GM12878 (cell line): ENCODE measurements around the gene IER5L. TPM values are rescaled to one million over a fixed set of nuclear protein-coding genes. Genes with fewer than 3 reads are reported as not detected.

ENCODE experiments used
- BCL11A ChIP-seq: IDR thresholded peaks from 2 replicates; pipeline ENCODE4 v1.6.1; 2011; ENCODE audit warnings: low read depth, low read length
- BHLHE40 ChIP-seq, 2 experiments: fragments of 450-650 bp in 1 of 2; IDR thresholded peaks; 2 replicates each; pipeline ENCODE4 v1.6.1; 2011 to 2017; ENCODE audit warnings: low read depth in 2 of 2, borderline replicate concordance in 1 of 2, improper control_type of control experiment in 1 of 2, low read length in 1 of 2, mild to moderate bottlenecking in 1 of 2
- BRCA1 ChIP-seq: IDR thresholded peaks from 2 replicates; pipeline ENCODE4 v1.6.1; 2011; ENCODE audit warnings: low read depth, low read length, improper control_type of control experiment
- FOXM1 ChIP-seq: IDR thresholded peaks from 2 replicates; pipeline ENCODE4 v1.6.1; 2012; ENCODE audit warnings: low read depth, mild to moderate bottlenecking, inconsistent platforms, low read length, moderate library complexity
- HSF1 ChIP-seq: fragments of 150-350 bp; IDR thresholded peaks from 2 replicates; pipeline ENCODE4 v1.6.1; 2014; ENCODE audit warnings: mild to moderate bottlenecking, low read depth, low read length
- KLF5 ChIP-seq: fragments of 450-650 bp; IDR thresholded peaks from 2 replicates; pipeline ENCODE4 v1.6.1; 2014; ENCODE audit warnings: mild to moderate bottlenecking; ENCODE audit not compliant: partially characterized antibody
- MTA2 ChIP-seq: fragments of 450-650 bp; IDR thresholded peaks from 2 replicates; pipeline ENCODE4 v1.6.1; 2016; ENCODE audit warnings: low read depth, mild to moderate bottlenecking, moderate library complexity
- POU2F2 ChIP-seq: IDR thresholded peaks from 3 replicates; pipeline ENCODE4 v1.6.1; 2011; ENCODE audit warnings: low read depth, mild to moderate bottlenecking, low read length, borderline replicate concordance
- RAD21 ChIP-seq: IDR thresholded peaks from 2 replicates; pipeline ENCODE4 v1.6.1; 2011; ENCODE audit warnings: mild to moderate bottlenecking, low read depth, low read length, moderate library complexity; ENCODE audit not compliant: insufficient read depth
- RELA ChIP-seq: fragments of 450-650 bp; IDR thresholded peaks from 2 replicates; pipeline ENCODE4 v1.8.0; 2014; ENCODE audit warnings: borderline replicate concordance; ENCODE audit not compliant: partially characterized antibody
- SIN3A ChIP-seq: IDR thresholded peaks from 2 replicates; pipeline ENCODE4 v1.6.1; 2012; ENCODE audit warnings: low read depth, low read length, improper control_type of control experiment
- SMARCA5 ChIP-seq: fragments of 450-650 bp; IDR thresholded peaks from 2 replicates; pipeline ENCODE4 v1.6.1; 2017; ENCODE audit warnings: mild to moderate bottlenecking
- SREBF1 ChIP-seq: IDR thresholded peaks from 2 replicates; pipeline ENCODE4 v1.6.1; 2012; ENCODE audit warnings: mild to moderate bottlenecking, low read length
- TCF12 ChIP-seq: IDR thresholded peaks from 2 replicates; pipeline ENCODE4 v1.6.1; 2011; ENCODE audit warnings: low read depth, mild to moderate bottlenecking, low read length
- YBX1 ChIP-seq: fragments of 450-650 bp; IDR thresholded peaks from 2 replicates; pipeline ENCODE4 v1.6.1; 2016; ENCODE audit warnings: antibody characterized with exemption
- YY1 ChIP-seq: IDR thresholded peaks from 2 replicates; pipeline ENCODE4 v1.6.1; 2011; ENCODE audit warnings: low read depth, mild to moderate bottlenecking, low read length
- ZBTB33 ChIP-seq: fragments of 450-650 bp; IDR thresholded peaks from 2 replicates; pipeline ENCODE4 v1.6.1; 2017; ENCODE audit warnings: mild to moderate bottlenecking
- ZBTB4 ChIP-seq: fragments of 450-650 bp; formaldehyde crosslinking; IDR thresholded peaks from 2 replicates; pipeline ENCODE4 v1.4.0; 2022; ENCODE audit warnings: mild to moderate bottlenecking, moderate library complexity
- ZNF217 ChIP-seq: fragments of 450-650 bp; IDR thresholded peaks from 2 replicates; pipeline ENCODE4 v1.6.1; 2017; ENCODE audit warnings: antibody characterized with exemption, mild to moderate bottlenecking
- ZSCAN29 ChIP-seq: fragments of 450-650 bp; IDR thresholded peaks from 2 replicates; pipeline ENCODE4 v1.6.1; 2017; ENCODE audit warnings: mild to moderate bottlenecking, moderate library complexity
- polyA plus RNA-seq, 11 experiments: library from polyadenylated mRNA; depleted of rRNA in 4 of 11; unstranded in 6 of 11; stranded (reverse) in 5 of 11; fragments of >200 nt; fragmentation: Nextera tagmentation in 4 of 11; fragmentation: Illumina TruSeq in 1 of 11; extraction: Ambion mirVana in 4 of 11; extraction: Trizol in 1 of 11; gene quantifications; 1 replicate in 1 of 11; 2 replicates in 10 of 11; pipeline versions ENCODE4 v1.2.1 to v1.2.3, GENCODE V29; 2011 to 2016; ENCODE audit warnings: inconsistent platforms in 2 of 11, missing spikeins in 2 of 11, low read depth in 1 of 11
- total RNA-seq, 4 experiments: library from RNA; depleted of rRNA in 3 of 4; stranded (reverse); fragments of >200 nt in 3 of 4; fragmentation: Illumina TruSeq in 1 of 4; extraction: Trizol in 1 of 4; gene quantifications; 2 replicates each; pipeline versions ENCODE4 v1.2.1 to v1.2.3, GENCODE V29; 2013 to 2021

IER5L gene
- total and polyA plus RNA-seq, 10 of the 15 experiments (the other 5 are each of a cell fraction or from before 2014, with no cell fraction given): 0.04 to 1.4 (median 0.17) TPM

GRCh38 chr9:129131300-129132145, 46.5 kb downstream of the IER5L start (continued):
- TF ChIP-seq ZNF217 (no peak), TCF12 (0 out of 2 replicates have a peak, but pooled peaks have one; percentile 55), YBX1 (no peak), SMARCA5 (peak; percentile 94), YY1 (peak; percentile 72), BCL11A (no peak), ZBTB33 (peak; percentile 49; the same call in 1 of the 2 replicates), FOXM1 (no peak), BHLHE40 (IDR thresholded peaks at IDR 0.05; ENCODE audit: borderline replicate concordance in 1 of 2, low read depth in 2 of 2, low read length in 1 of 2) (peak; percentile 3 to 44; a peak in 1 of 4 replicates), ZBTB4 (CRISPR knock-in tag) (no peak), HSF1 (no peak), ZSCAN29 (no peak), MTA2 (no peak), RAD21 (peak; percentile 83), SREBF1 (no peak), SIN3A (no peak), KLF5 (peak; percentile 42), BRCA1 (no peak), POU2F2 (no peak), RELA (peak; percentile 41)
